Naive thymus-derived CD4-positive, alpha-beta T cell (primary cell): ENCODE measurements around the gene RTN4IP1. TPM values are rescaled to one million over a fixed set of nuclear protein-coding genes. Genes with fewer than 3 reads are reported as not detected.
"Not testable (repeated sequence)": the region's sequence is repeated elsewhere in the genome, so short reads cannot be mapped to it uniquely, and the experiment has no call there.

ENCODE experiments used
- ATAC-seq: fragments of 150-1000 bp; cut with Tn5 transposase; 2 replicates; pipeline ENCODE4 v1.10.0; 2021; ENCODE audit warnings: mild to moderate bottlenecking, moderate library complexity
- CTCF ChIA-PET: fragments of 350-600 bp; sonication (Branson Sonifier 250); formaldehyde crosslinking; loops from one replicate; lab custom pipeline; 2021; ENCODE audit warnings: antibody characterized with exemption; lab: Charles Lee
- POLR2A ChIA-PET: fragments of 350-600 bp; sonication (Branson Sonifier 250); formaldehyde crosslinking; loops from one replicate; lab custom pipeline; 2021; ENCODE audit warnings: antibody characterized with exemption, inconsistent platforms; lab: Charles Lee
- DNase-seq, 9 donors: peaks; one replicate each; pipeline versions ENCODE4 v3.0.0 to v3.0.0-alpha.2; 2020 to 2022; ENCODE audit warnings: mixed read lengths in 1 of 9
- H3K27ac ChIP-seq: one replicate; pipeline ENCODE4 v1.7.0; 2013; ENCODE audit warnings: mild to moderate bottlenecking, low read depth, low read length, moderate library complexity
- H3K27me3 ChIP-seq, 2 donors: one replicate each; pipeline ENCODE4 v1.7.0; 2013; ENCODE audit warnings: low read length in 2 of 2, mild to moderate bottlenecking in 2 of 2, moderate library complexity in 2 of 2; ENCODE audit not compliant: control insufficient read depth in 2 of 2, insufficient read depth in 2 of 2
- H3K36me3 ChIP-seq, 3 experiments: 1 replicate in 2 of 3; 2 replicates in 1 of 3; pipeline ENCODE4 v1.7.0; 2013; ENCODE audit warnings: low read length in 3 of 3, mild to moderate bottlenecking in 3 of 3, moderate library complexity in 1 of 3; ENCODE audit not compliant: insufficient read depth in 3 of 3, control insufficient read depth in 2 of 3
- H3K4me1 ChIP-seq, 2 donors: one replicate each; pipeline ENCODE4 v1.7.0; 2013; ENCODE audit warnings: low read length in 2 of 2, mild to moderate bottlenecking in 2 of 2, moderate library complexity in 1 of 2; ENCODE audit not compliant: control insufficient read depth in 2 of 2, insufficient read depth in 2 of 2
- H3K4me3 ChIP-seq: 2 replicates; pipeline ENCODE4 v1.7.0; 2013; ENCODE audit warnings: mild to moderate bottlenecking, low read length
- H3K9me3 ChIP-seq, 3 experiments: 1 replicate in 2 of 3; 2 replicates in 1 of 3; pipeline ENCODE4 v1.7.0; 2013; ENCODE audit warnings: low read length in 3 of 3; ENCODE audit not compliant: control insufficient read depth in 2 of 3
- H3K27ac Mint-ChIP-seq, 9 donors: one replicate each; pipeline ENCODE4 v1.8.0; 2020 to 2022; ENCODE audit warnings: mixed read lengths in 9 of 9, mild to moderate bottlenecking in 8 of 9, moderate library complexity in 5 of 9, inconsistent platforms in 2 of 9
- H3K27me3 Mint-ChIP-seq, 5 donors: one replicate each; pipeline ENCODE4 v1.8.0; 2021 to 2022; ENCODE audit warnings: mixed read lengths in 5 of 5, mild to moderate bottlenecking in 1 of 5
- H3K36me3 Mint-ChIP-seq, 5 donors: one replicate each; pipeline ENCODE4 v1.8.0; 2020 to 2022; ENCODE audit warnings: mixed read lengths in 5 of 5, mild to moderate bottlenecking in 3 of 5, inconsistent platforms in 1 of 5
- H3K4me1 Mint-ChIP-seq, 7 donors: one replicate each; pipeline ENCODE4 v1.8.0; 2020 to 2022; ENCODE audit warnings: mixed read lengths in 7 of 7, mild to moderate bottlenecking in 3 of 7, inconsistent platforms in 1 of 7
- H3K4me3 Mint-ChIP-seq, 10 donors: one replicate each; pipeline ENCODE4 v1.8.0; 2020 to 2022; ENCODE audit warnings: mild to moderate bottlenecking in 10 of 10, mixed read lengths in 10 of 10, moderate library complexity in 6 of 10, inconsistent platforms in 2 of 10
- H3K9me3 Mint-ChIP-seq, 11 donors: one replicate each; pipeline ENCODE4 v1.8.0; 2020 to 2022; ENCODE audit warnings: mixed read lengths in 11 of 11, mild to moderate bottlenecking in 4 of 11, inconsistent platforms in 1 of 11, moderate library complexity in 1 of 11
- intact Hi-C, 2 donors: fragments of 100-400 bp; cut with micrococcal nuclease; formaldehyde crosslinking; loops; one replicate each; pipeline ENCODE4 v1.15.1; 2023
- polyA plus RNA-seq, 2 donors: library from polyadenylated mRNA; unstranded; fragments of 300-500 nt; fragmentation: Illumina TruSeq; gene quantifications; one replicate each; pipeline ENCODE4 v1.2.3, GENCODE V29; 2021
- total RNA-seq, 6 experiments: library from RNA in 5 of 6; stranded (reverse) in 5 of 6; gene quantifications; 1 replicate in 5 of 6; 2 replicates in 1 of 6; pipeline ENCODE4 v1.2.3 and lab custom pipeline; 2021 to 2026

The RTN4IP1 gene
- total and polyA plus RNA-seq, 7 experiments from 2014 or later = 5.1 to 9.4 (median 5.8) TPM

- ChIA-PET POLR2A (interaction anchor here (0.7 to 1.1 kb wide), 3 partner anchors 9 to 1129 kb away, joined by 3 to 7 read pairs (median 3); no protein-coding TSS in a partner anchor), CTCF (interaction anchor here (0.7 kb wide), 1 partner anchor 113 kb away, joined by 3 read pairs; no protein-coding TSS in a partner anchor)
- Mint-ChIP-seq H3K36me3 (peaks cover 0 to 20% (median 4%) of the 10 kb centered on the region in 5 donors), H3K27me3 (no peaks in the 10 kb centered on the region), H3K27ac (peak overlapping the region in 8 of 9 donors; percentile 45 to 99 (median 98)), H3K4me3 (peak overlapping the region; percentile 93 to 100 (median 98)), H3K4me1 (peaks cover 18 to 77% (median 47%) of the 10 kb centered on the region in 7 donors), H3K9me3 (peaks cover 0 to 2% (median 0%) of the 10 kb centered on the region in 11 donors)
- intact Hi-C loops = loop anchor here in 1 of 2 donors (5.0 kb wide), 1 partner anchor 1768 kb away; no protein-coding TSS in a partner anchor
- Histone ChIP-seq H3K4me1 (peaks cover 7 to 13% of the 10 kb centered on the region in 2 donors), H3K27me3 (no peaks in the 10 kb centered on the region), H3K4me3 (peak overlapping the region; percentile 87), H3K36me3 (peaks cover 0 to 8% (median 0%) of the 10 kb centered on the region in 3 experiments), H3K27ac (no peak overlapping the region), H3K9me3 (no peaks in the 10 kb centered on the region)
- DNase-seq (no peak), ATAC-seq (no peak)
Observed at GRCh38 chr6:106630366-106630765, 1.1 kb upstream of the RTN4IP1 start.

- Mint-ChIP-seq H3K27ac (peak overlapping the region; percentile 96 to 99 (median 98)), H3K27me3 (no peaks in the 10 kb centered on the region), H3K36me3 (peaks cover 0 to 17% (median 8%) of the 10 kb centered on the region in 5 donors), H3K9me3 (peaks cover 0 to 2% (median 0%) of the 10 kb centered on the region in 11 donors), H3K4me1 (peaks cover 14 to 72% (median 41%) of the 10 kb centered on the region in 7 donors), H3K4me3 (peak overlapping the region; percentile 93 to 100 (median 98))
- Histone ChIP-seq H3K4me1 (peaks cover 7 to 13% of the 10 kb centered on the region in 2 donors), H3K4me3 (peak overlapping the region; percentile 87), H3K9me3 (no peaks in the 10 kb centered on the region), H3K27ac (peak overlapping the region; percentile 94), H3K27me3 (no peaks in the 10 kb centered on the region), H3K36me3 (peaks cover 0 to 8% (median 0%) of the 10 kb centered on the region in 3 experiments)
- POLR2A ChIA-PET = interaction anchor here (0.9 to 1.1 kb wide), 2 partner anchors 8 to 11 kb away, joined by 3 to 7 read pairs; no protein-coding TSS in a partner anchor
- DNase-seq = no peak
- CTCF ChIA-PET = no interaction called here
- no peak for ATAC-seq
- intact Hi-C loops = loop anchor here (1.0 to 10.0 kb wide), 16 partner anchors 22 to 1768 kb away; partner anchors contain the start of genes MTRES1 (in 2 of the 2), ATG5 (in 1 of the 2), BEND3 (in 1 of the 2) and PDSS2 (in 1 of the 2)
Observed at GRCh38 chr6:106629859-106630163, 513 bp upstream of the RTN4IP1 start.

- CTCF ChIA-PET = interaction anchor here (0.6 kb wide), 1 partner anchor 27 kb away, joined by 7 read pairs; no protein-coding TSS in a partner anchor
- Mint-ChIP-seq H3K36me3 (peaks cover 0 to 8% (median 5%) of the 10 kb centered on the region in 5 donors), H3K4me3 (peak overlapping the region; percentile 93 to 100 (median 98)), H3K9me3 (peaks cover 0 to 2% (median 0%) of the 10 kb centered on the region in 11 donors), H3K27me3 (no peaks in the 10 kb centered on the region), H3K4me1 (peaks cover 10 to 61% (median 33%) of the 10 kb centered on the region in 7 donors), H3K27ac (peak overlapping the region; percentile 96 to 99 (median 98))
- Histone ChIP-seq H3K4me1 (peaks cover 7 to 13% of the 10 kb centered on the region in 2 donors), H3K27me3 (no peaks in the 10 kb centered on the region), H3K4me3 (peak overlapping the region; percentile 87), H3K27ac (peak overlapping the region; percentile 94), H3K9me3 (no peaks in the 10 kb centered on the region), H3K36me3 (peaks cover 0 to 8% (median 0%) of the 10 kb centered on the region in 3 experiments)
- intact Hi-C loops = loop anchor here (1.0 to 10.0 kb wide), 15 partner anchors 20 to 1632 kb away; partner anchors contain the start of genes MTRES1 (in 2 of the 2), ATG5 (in 1 of the 2), BEND3 (in 1 of the 2) and PDSS2 (in 1 of the 2)
- POLR2A ChIA-PET = no interaction called here
- peak in 1 of 9 donors; percentile 0 for DNase-seq
- ATAC-seq = no peak
Observed at GRCh38 chr6:106628658-106629102, 618 bp downstream of the RTN4IP1 start.

- peaks cover 7 to 13% of the 10 kb centered on the region in 2 donors for H3K4me1 ChIP-seq
- H3K27ac Mint-ChIP-seq = peak overlapping the region in 1 of 9 donors; percentile 96
- peak overlapping the region in 7 of 10 donors; percentile 4 to 100 (median 93) for H3K4me3 Mint-ChIP-seq
- H3K27me3 Mint-ChIP-seq, H3K9me3 Mint-ChIP-seq, H3K9me3 ChIP-seq, H3K27ac ChIP-seq, ATAC-seq, H3K27me3 ChIP-seq, POLR2A ChIA-PET, H3K36me3 Mint-ChIP-seq, DNase-seq, H3K36me3 ChIP-seq, CTCF ChIA-PET, H3K4me3 ChIP-seq: not testable (repeated sequence)
- intact Hi-C loops = loop anchor here (2.0 to 10.0 kb wide), 9 partner anchors 115 to 1633 kb away; partner anchors contain the start of genes BEND3 (in 1 of the 2), MTRES1 (in 1 of the 2), PDSS2 (in 1 of the 2) and PREP (in 1 of the 2)
- peaks cover 10 to 52% (median 32%) of the 10 kb centered on the region in 7 donors for H3K4me1 Mint-ChIP-seq
Observed at GRCh38 chr6:106627760-106628159, 1.5 kb downstream of the RTN4IP1 start.

- peaks cover 5 to 17% (median 15%) of the 10 kb centered on the region in 5 donors for H3K36me3 Mint-ChIP-seq
- no peaks in the 10 kb centered on the region for H3K27me3 Mint-ChIP-seq
- CTCF ChIA-PET = no interaction called here
Observed at GRCh38 chr6:106626485-106626884, 2.8 kb downstream of the RTN4IP1 start.

GRCh38 chr6:106623039-106623438, 6.3 kb downstream of the RTN4IP1 start:
- H3K9me3 ChIP-seq = no peaks in the 10 kb centered on the region
- Mint-ChIP-seq H3K9me3 (peaks cover 0 to 5% (median 0%) of the 10 kb centered on the region in 11 donors), H3K36me3 (peaks cover 14 to 33% (median 25%) of the 10 kb centered on the region in 5 donors), H3K27ac (no peak overlapping the region), H3K4me1 (peaks cover 0 to 13% (median 7%) of the 10 kb centered on the region in 7 donors), H3K27me3 (no peaks in the 10 kb centered on the region), H3K4me3 (no peak overlapping the region)
- no peaks in the 10 kb centered on the region for H3K36me3 ChIP-seq
- ATAC-seq (no peak), DNase-seq (no peak)
- ChIA-PET CTCF (interaction anchor here (0.6 kb wide), 1 partner anchor 12 kb away, joined by 3 read pairs; no protein-coding TSS in a partner anchor), POLR2A (no interaction called here)
- intact Hi-C loops = loop anchor here (10.0 kb wide), 2 partner anchors 1138 to 1218 kb away; partner anchors contain the start of gene PREP (in 1 of the 2)
- no peaks in the 10 kb centered on the region for H3K27me3 ChIP-seq
- no peak overlapping the region for H3K27ac ChIP-seq
- no peaks in the 10 kb centered on the region for H3K4me1 ChIP-seq
- no peak overlapping the region for H3K4me3 ChIP-seq

More at GRCh38 chr6:106626485-106626884, 2.8 kb downstream of the RTN4IP1 start:
- H3K9me3 Mint-ChIP-seq = peaks cover 0 to 5% (median 0%) of the 10 kb centered on the region in 11 donors
- H3K9me3 ChIP-seq = no peaks in the 10 kb centered on the region
- no peak overlapping the region for H3K4me3 ChIP-seq
- peaks cover 10 to 41% (median 24%) of the 10 kb centered on the region in 7 donors for H3K4me1 Mint-ChIP-seq
- H3K27ac Mint-ChIP-seq = no peak overlapping the region
- H3K36me3 ChIP-seq = peaks cover 0 to 8% (median 0%) of the 10 kb centered on the region in 3 experiments
- ATAC-seq (no peak), DNase-seq (no peak)
- H3K27me3 ChIP-seq = no peaks in the 10 kb centered on the region
- intact Hi-C loops = loop anchor here (10.0 kb wide), 2 partner anchors 1142 to 1222 kb away; partner anchors contain the start of gene PREP (in 1 of the 2)
- H3K27ac ChIP-seq = no peak overlapping the region
- no peak overlapping the region for H3K4me3 Mint-ChIP-seq
- POLR2A ChIA-PET = no interaction called here
- H3K4me1 ChIP-seq = peaks cover 7 to 13% of the 10 kb centered on the region in 2 donors
